ENCODE results near the gene OPALIN.
"Not testable (repeated sequence)": the region's sequence is repeated elsewhere in the genome, so short reads cannot be mapped to it uniquely, and the experiment has no call there.

OPALIN gene

GRCh38 chr10:96334616-96335526, 23.9 kb downstream of the OPALIN start:
- DNase-seq, result peak; percentile 13

GRCh38 chr10:96333101-96333500, 25.7 kb downstream of the OPALIN start:
- no peak for DNase-seq

- DNase-seq, result no peak
These were observed 31.3 kb downstream of the OPALIN start for GRCh38 chr10:96327462-96327861.

- no peak for DNase-seq
These were observed 33.0 kb downstream of the OPALIN start for GRCh38 chr10:96325719-96326373.

- no peak for DNase-seq
These were observed 34.4 kb downstream of the OPALIN start for GRCh38 chr10:96324447-96324846.

GRCh38 chr10:96322275-96322674, 36.5 kb downstream of the OPALIN start:
- no peak for DNase-seq

GRCh38 chr10:96321822-96322221, 37.0 kb downstream of the OPALIN start:
- peak; percentile 21 for DNase-seq

- no peak for DNase-seq
These were observed 38.9 kb downstream of the OPALIN start for GRCh38 chr10:96319754-96320474.

- DNase-seq, result no peak
These were observed 41.6 kb downstream of the OPALIN start for GRCh38 chr10:96317067-96317833.

- no peak for DNase-seq
These were observed 45.5 kb downstream of the OPALIN start for GRCh38 chr10:96313344-96313743.

GRCh38 chr10:96311180-96311715, 47.6 kb downstream of the OPALIN start:
- no peak for DNase-seq

- no peak for DNase-seq
These were observed 48.5 kb downstream of the OPALIN start for GRCh38 chr10:96310321-96310669.

- DNase-seq, result no peak
These were observed 49.0 kb downstream of the OPALIN start for GRCh38 chr10:96309628-96310320.

GRCh38 chr10:96308854-96309253, 49.9 kb downstream of the OPALIN start:
- not testable (repeated sequence) for DNase-seq

GRCh38 chr10:96306516-96306915, 52.3 kb downstream of the OPALIN start:
- DNase-seq, result peak; percentile 12

GRCh38 chr10:96305019-96305418, 53.8 kb downstream of the OPALIN start:
- no peak for DNase-seq

- DNase-seq, result no peak
These were observed 54.6 kb downstream of the OPALIN start, which contains the start of gene DNTT for GRCh38 chr10:96304230-96304629. TSS of gene DNTT (plus strand) at chr10:96304434. CDS start at chr10:96304498, 64 bp downstream.

- no peak for DNase-seq
These were observed 57.2 kb downstream of the OPALIN start for GRCh38 chr10:96301616-96302015.

- no peak for DNase-seq
These were observed 59.4 kb downstream of the OPALIN start for GRCh38 chr10:96299383-96299782.

GRCh38 chr10:96298362-96298761, 60.4 kb downstream of the OPALIN start:
- no peak for DNase-seq

GRCh38 chr10:96297486-96297885, 61.3 kb downstream of the OPALIN start:
- DNase-seq, result no peak

- no peak for DNase-seq
These were observed 63.3 kb downstream of the OPALIN start for GRCh38 chr10:96295475-96295874.
